Body of pancreas (tissue), 4 donors: ENCODE measurements around the gene FBXL2. TPM values are rescaled to one million over a fixed set of nuclear protein-coding genes. Genes with fewer than 3 reads are reported as not detected.

Experiments used
- ATAC-seq: fragments of 150-250 bp; one replicate; pipeline ENCODE4 v1.9.1; 2016
- DNase-seq, 4 donors: peaks; one replicate each; pipeline ENCODE4 v3.0.0-alpha.2; 2019
- H3K27ac ChIP-seq, 4 donors: fragments of 200-600 bp; sonication (generic); 1 replicate in 3 of 4; 2 replicates in 1 of 4; pipeline versions ENCODE4 v1.5.1 to v1.6.1; 2016 to 2019; ENCODE audit warnings: mild to moderate bottlenecking in 1 of 4, mixed read lengths in 1 of 4, moderate library complexity in 1 of 4
- H3K27me3 ChIP-seq, 2 donors: fragments of 200-600 bp; sonication (generic); one replicate each; pipeline ENCODE4 v1.6.0; 2016; ENCODE audit warnings: mild to moderate bottlenecking in 1 of 2
- H3K36me3 ChIP-seq, 2 donors: fragments of 200-600 bp; sonication (generic); replicated peaks in 1 of 2; 2 replicates each; pipeline ENCODE4 v1.5.1; 2016; ENCODE audit warnings: low read depth in 2 of 2; ENCODE audit not compliant: insufficient read depth in 1 of 2
- H3K4me1 ChIP-seq: fragments of 200-600 bp; sonication (generic); one replicate; pipeline ENCODE4 v1.6.0; 2016
- H3K4me3 ChIP-seq, 2 donors: fragments of 200-600 bp; sonication (generic); 1 replicate in 1 of 2; 2 replicates in 1 of 2; pipeline ENCODE4 v1.5.1; 2016 to 2019
- H3K9me3 ChIP-seq, 3 donors: fragments of 200-600 bp; sonication (generic); 1 replicate in 2 of 3; 2 replicates in 1 of 3; pipeline ENCODE4 v1.5.1; 2016
- CTCF ChIP-seq, 7 experiments: fragments of 450-650 bp in 4 of 7; fragments of 200-600 bp in 3 of 7; sonication (generic) in 3 of 7; IDR thresholded peaks; one replicate each; pipeline ENCODE4 v1.5.1; 2016 to 2019; ENCODE audit warnings: antibody characterized with exemption in 7 of 7
- POLR2A ChIP-seq, 3 donors: fragments of 450-650 bp; IDR thresholded peaks; one replicate each; pipeline ENCODE4 v1.6.1; 2016; ENCODE audit warnings: antibody characterized with exemption in 3 of 3, mild to moderate bottlenecking in 2 of 3
- WGBS, 2 donors: methylation state at CpG; one replicate each; pipeline ENCODE4 v1.1.5; 2017; 5-methylcytosine and 5-hydroxymethylcytosine counted together
- intact Hi-C: fragments of 100-400 bp; cut with DNase I; formaldehyde crosslinking; loops from one replicate; pipeline ENCODE4 v1.15.1; 2023
- small RNA-seq: library from RNA; depleted of rRNA; stranded (forward); fragments of <200 nt; gene quantifications from one replicate; pipeline ENCODE3, GENCODE V24; 2016
- total RNA-seq, 2 donors: library from RNA; depleted of rRNA; stranded (reverse); fragments of >200 nt; gene quantifications; one replicate each; pipeline ENCODE4 v1.1.0, GENCODE V29; 2016

FBXL2 gene
- total RNA-seq, 2 donors from 2014 or later, result 5.3 to 6.7 TPM

GRCh38 chr3:33430061-33430460 lies 152.8 kb downstream of the FBXL2 start:
- Histone ChIP-seq H3K4me1 (peaks cover 40% of the 10 kb centered on the region), H3K27ac (no peak overlapping the region), H3K27me3 (no peaks in the 10 kb centered on the region), H3K36me3 (no peaks in the 10 kb centered on the region), H3K9me3 (no peaks in the 10 kb centered on the region), H3K4me3 (no peak overlapping the region)
- no peak for DNase-seq
- WGBS, 2 donors, result 78 to 86% methylated on average over 1 of the region's 1 CpG
- intact Hi-C loops, result no loop called here
- TF ChIP-seq POLR2A (IDR thresholded peaks at IDR 0.05) (no peak), CTCF (IDR thresholded peaks at IDR 0.05) (no peak)
- no peak for ATAC-seq

- no peak for ATAC-seq
- Histone ChIP-seq H3K27ac (no peak overlapping the region), H3K4me1 (peaks cover 45% of the 10 kb centered on the region), H3K36me3 (no peaks in the 10 kb centered on the region), H3K4me3 (no peak overlapping the region), H3K27me3 (no peaks in the 10 kb centered on the region), H3K9me3 (no peaks in the 10 kb centered on the region)
- intact Hi-C loops, result no loop called here
- WGBS, 2 donors, result 90 to 94% methylated on average over 4 of the region's 4 CpGs
- TF ChIP-seq POLR2A (IDR thresholded peaks at IDR 0.05) (no peak), CTCF (IDR thresholded peaks at IDR 0.05) (no peak)
- no peak for DNase-seq
Observed at GRCh38 chr3:33430571-33430970, 153.3 kb downstream of the FBXL2 start.

GRCh38 chr3:33433843-33434242 lies 156.6 kb downstream of the FBXL2 start:
- no peaks in the 10 kb centered on the region for H3K27me3 ChIP-seq
- intact Hi-C loops, result no loop called here
- H3K27ac ChIP-seq, result no peak overlapping the region
- peaks cover 74% of the 10 kb centered on the region for H3K4me1 ChIP-seq
- ATAC-seq (no peak), DNase-seq (no peak)
- TF ChIP-seq CTCF (IDR thresholded peaks at IDR 0.05) (no peak), POLR2A (IDR thresholded peaks at IDR 0.05) (no peak)
- no peaks in the 10 kb centered on the region for H3K36me3 ChIP-seq
- H3K9me3 ChIP-seq, result no peaks in the 10 kb centered on the region
- WGBS, 2 donors, result 45 to 53% methylated on average over 2 of the region's 2 CpGs
- no peak overlapping the region for H3K4me3 ChIP-seq

Small RNA genes within 50 kb of the gene (small RNA-seq; reads per million reads assigned to genes)
- not detected for gene RNU7-110P

Other genes starting within 250 kb of the FBXL2 start
- gene GLB1, start 180.3 kb upstream of the FBXL2 start, total RNA-seq, result 100 to 1,000 TPM in 1 of 2 donors, 10 to 100 TPM in 1; 20.5 to 108 TPM
- gene TMPPE, start 180.3 kb upstream of the FBXL2 start, total RNA-seq, result 1 to 10 TPM; 4.9 to 6.9 TPM
- gene CRTAP, start 163.4 kb upstream of the FBXL2 start, total RNA-seq, result 100 to 1,000 TPM in 1 of 2 donors, 10 to 100 TPM in 1; 30.0 to 101 TPM
- gene SUSD5, start 58.6 kb upstream of the FBXL2 start, total RNA-seq, result 1 to 10 TPM in 1 of 2 donors, not detected in 1; 1.8 TPM
- 100 to 1,000 TPM in 1 of 2 donors, 10 to 100 TPM in 1; 41.5 to 121 TPM for gene UBP1, start 163.0 kb downstream of the FBXL2 start, total RNA-seq